T-helper 2 cell (primary cell): Measurements from ENCODE around the gene NDUFS8.
A peak's percentile ranks its signal among the peaks of the same experiment; 100 is the strongest.

Experiments used
- DNase-seq, 5 experiments: peaks; one replicate each; pipeline versions ENCODE4 v3.0.0 to v3.0.0-alpha.2; 2012 to 2022

The NDUFS8 gene

GRCh38 chr11:68016161-68016903 lies 14.1 kb upstream of the NDUFS8 start:
- DNase-seq = no peak

DNA sequence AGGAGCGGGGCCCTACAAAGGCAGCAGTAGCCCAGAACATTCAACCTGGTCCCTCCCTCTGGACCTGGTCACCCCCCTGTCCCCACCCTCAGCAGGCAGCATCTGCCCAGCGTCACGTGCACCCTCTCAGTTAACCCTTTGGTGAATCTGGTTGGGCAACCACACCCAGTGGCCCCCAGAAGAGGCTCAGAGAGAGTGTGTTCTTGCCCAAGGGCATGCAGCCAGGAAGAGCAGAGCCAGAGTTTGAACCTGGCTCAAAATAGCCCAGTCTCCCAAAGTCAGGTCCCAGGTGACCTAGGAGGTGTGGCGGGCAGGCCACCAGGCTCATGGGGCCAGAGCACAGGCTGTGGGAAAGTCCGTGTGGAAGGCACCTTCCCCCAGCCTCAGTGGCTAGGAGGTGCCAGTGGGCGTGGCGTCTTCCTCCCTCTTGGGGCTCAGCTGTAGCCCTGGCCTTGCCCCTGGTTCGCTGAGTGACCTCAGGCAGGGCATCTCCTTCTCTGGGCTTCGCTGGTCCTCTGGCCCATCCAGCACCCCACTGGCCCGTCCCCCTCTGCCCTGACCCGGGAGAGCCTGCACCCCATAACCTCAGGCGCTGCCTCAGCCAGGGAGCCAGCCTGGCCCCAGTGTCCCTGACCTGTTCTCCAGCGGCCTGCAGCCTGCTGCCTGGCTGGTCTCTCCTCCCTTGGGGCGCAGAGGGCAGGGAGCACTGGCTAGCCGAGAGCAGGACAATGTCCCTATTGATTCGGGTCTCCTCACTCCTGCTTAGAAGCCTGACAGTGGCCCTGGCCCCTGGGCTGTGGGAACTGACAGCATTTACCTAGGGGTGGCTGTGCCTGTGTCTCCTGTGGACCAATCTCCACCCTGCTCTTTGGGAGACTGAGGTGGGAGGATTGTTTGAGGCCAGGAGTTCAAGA lies 13.3 kb upstream of the NDUFS8 start:
- DNase-seq = no peak

DNA sequence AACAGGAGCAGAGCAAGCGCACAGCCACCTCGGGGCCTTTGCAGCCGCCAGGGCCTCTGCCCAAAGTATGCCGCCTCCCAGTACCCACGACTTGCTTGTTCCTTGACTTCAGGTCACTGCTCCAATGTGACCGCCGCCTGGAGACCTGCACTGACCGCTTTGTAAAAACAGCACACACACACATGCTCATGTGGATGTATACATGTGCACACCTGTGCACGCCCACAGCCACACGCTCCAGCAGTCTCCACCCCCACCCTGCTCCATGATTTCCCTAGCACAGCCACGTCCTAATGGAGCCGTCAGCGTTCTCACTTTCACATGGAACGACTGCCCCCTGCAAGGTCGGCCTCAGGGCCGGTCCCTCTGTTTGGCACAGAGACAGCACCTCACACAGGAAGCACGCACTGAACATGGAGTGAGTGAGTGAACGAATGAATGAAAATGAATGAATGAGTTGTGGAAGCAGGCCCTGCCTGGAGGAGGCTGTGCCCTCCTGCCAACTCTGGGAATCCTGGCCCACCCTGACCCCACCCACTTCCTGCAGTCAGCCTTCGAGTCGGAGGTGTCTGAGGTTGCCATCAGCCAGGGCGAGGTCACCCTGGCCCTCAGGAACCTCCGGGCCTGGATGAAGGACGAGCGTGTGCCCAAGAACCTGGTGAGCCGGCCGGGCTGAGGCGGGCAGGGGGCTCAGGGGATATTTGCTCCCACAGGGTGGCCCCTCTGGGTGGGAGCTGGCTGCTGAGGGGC lies 12.3 kb upstream of the NDUFS8 start:
- DNase-seq = no peak

- no peak for DNase-seq
Measured at GRCh38 chr11:68018730-68019190, 11.7 kb upstream of the NDUFS8 start.

DNA sequence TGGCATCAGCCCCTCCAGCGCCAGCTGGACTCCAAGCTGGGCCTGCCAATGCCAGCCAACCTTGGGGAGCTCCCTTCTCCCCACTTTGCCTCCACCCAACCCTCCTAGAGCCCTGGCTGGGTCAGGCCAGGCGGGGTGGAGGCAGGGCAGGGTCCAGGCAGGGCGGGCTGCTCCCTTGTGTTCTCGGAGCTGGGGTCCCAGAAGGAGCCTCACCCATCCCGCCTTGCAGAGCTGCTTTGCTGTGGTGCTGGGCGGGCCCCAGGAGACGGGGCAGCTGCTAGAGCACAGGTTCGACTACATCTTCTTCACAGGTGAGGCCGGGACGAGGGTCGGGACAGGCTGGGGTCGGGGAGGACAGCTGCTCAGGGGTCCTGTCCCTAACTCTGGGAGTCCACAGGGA lies 11.0 kb upstream of the NDUFS8 start:
- DNase-seq = no peak

- no peak for DNase-seq
Measured at GRCh38 chr11:68020575-68020974, 9.9 kb upstream of the NDUFS8 start.

DNA sequence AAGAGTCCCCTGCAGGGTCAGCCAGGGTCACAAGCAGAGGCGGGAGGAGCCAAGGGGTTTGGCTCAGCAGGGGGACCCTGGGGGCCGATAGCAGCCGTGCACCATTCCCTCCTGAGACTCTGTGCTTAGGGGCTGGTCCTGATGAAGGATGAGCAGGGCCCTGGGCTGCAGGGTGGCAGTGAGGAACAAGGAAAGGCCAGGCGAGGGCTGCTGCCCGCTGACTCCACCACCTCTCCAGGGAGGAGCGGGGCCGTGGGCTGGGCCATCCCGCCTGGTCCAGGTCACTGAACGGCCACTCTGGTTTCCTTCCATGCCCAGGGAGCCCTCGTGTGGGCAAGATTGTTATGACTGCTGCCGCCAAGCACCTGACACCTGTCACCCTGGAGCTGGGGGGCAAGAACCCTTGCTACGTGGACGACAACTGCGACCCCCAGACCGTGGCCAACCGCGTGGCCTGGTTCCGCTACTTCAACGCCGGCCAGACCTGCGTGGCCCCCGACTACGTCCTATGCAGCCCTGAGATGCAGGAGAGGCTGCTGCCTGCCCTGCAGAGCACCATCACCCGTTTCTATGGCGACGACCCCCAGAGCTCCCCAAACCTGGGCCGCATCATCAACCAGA lies 9.2 kb upstream of the NDUFS8 start:
- DNase-seq = no peak

- DNase-seq = no peak
Measured at GRCh38 chr11:68022531-68022930, 8.0 kb upstream of the NDUFS8 start.

GRCh38 chr11:68024508-68024907 lies 6.0 kb upstream of the NDUFS8 start:
- DNase-seq = no peak

DNA sequence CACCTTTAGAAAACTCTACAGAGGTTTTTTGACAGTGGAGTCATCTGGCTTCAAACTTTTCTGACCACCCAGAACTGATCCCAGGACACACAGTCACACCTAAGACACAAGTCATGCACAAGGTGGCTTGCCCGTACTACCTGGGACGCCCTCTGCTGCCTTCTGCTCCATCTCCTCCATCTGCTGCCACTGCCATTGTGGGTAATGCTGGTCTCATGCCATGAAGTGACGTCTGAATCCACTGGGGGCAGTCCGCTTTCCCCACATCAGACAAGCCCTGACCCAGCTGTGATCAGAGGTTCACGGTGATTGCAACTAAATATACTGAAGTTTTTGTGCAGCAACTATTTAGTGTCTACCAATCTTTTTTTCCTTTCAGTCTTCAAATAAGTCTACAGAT lies 5.4 kb upstream of the NDUFS8 start:
- peak in 1 of 5 experiments; percentile 49 for DNase-seq

DNA sequence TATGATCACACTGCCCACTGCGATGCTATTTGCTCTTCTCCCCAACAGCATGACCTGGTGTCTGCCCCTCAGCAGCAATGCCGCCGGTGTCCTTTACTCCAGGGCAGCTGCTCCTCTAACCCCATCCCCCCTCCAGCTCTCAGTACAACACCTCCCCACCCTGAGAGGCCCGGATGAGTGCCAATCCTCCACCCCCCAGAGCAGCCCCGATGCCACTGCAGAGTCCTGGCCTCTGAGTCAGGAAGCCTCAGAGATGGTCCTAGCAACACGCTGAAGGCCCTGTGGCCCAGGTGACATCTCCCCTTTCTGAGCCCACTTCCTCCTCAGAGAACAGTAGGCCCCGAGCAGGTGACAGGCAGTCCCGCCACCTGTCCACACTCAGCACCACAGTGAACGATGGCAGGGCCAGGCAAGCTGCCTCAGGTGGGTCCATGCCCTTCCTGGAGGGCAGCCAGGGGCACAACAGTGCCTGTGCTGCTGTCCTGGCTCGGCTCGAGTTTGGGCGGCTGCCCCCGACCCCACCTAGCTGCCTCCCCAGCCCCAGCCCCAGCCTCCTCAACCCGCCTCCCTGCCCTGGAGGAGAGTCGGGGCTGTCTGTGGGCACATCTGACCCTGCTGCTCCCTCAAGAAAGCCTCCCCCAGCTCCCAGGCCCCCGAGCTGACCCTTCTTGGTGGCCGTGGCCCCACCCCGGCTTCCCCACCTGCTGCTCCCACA lies 3.9 kb upstream of the NDUFS8 start:
- DNase-seq = no peak

DNA sequence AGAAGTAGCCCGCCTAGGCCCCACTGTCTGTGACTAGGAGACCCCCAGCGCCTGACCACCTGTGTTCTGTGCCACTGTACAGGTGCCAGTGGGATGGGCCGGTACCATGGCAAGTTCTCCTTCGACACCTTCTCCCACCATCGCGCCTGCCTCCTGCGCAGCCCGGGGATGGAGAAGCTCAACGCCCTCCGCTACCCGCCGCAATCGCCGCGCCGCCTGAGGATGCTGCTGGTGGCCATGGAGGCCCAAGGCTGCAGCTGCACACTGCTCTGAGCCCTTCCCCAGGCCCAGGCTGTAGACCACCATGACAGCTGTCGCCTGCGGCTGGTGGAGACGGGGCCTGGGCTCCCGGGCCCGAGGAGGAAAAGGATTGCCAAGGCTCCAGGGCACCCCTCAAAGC lies 2.8 kb upstream of the NDUFS8 start:
- DNase-seq = no peak

DNA sequence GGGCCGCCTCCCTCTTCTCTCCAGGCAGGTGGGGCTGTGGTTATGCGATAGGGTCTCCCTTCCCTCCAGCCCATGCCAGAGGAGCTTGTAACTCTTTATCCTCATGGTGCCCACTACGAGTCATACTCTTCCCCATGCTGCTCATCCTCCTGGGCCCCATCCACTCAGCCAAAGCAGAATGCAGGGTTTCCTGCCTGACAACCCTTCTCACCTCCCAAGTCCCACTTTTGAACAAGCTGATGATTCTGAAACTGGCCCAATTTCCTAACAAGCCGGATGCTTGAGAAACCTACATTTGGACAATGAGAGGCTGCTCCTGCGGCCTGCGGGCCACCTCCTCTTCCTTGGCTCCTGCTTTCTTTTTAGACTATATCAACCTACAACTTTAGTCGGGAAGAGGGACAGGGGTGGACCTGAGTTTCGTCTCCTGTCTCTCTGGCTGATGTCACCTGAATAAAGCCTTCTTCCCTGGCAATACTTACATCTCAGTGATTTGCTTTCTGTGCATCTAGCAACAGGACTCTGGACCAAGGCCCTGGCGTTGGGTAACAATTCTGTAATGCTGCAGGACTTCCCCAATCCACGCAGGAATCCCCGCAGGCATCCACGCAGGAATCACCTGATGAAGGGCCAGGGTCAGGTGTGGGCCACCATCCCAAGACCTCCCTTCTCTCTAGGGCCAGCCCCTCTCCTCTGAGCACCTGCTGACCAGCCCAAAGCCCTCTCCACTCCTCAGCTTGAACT lies 1.5 kb upstream of the NDUFS8 start:
- DNase-seq = no peak

- peak in 1 of 5 experiments; percentile 39 for DNase-seq
Measured at GRCh38 chr11:68031144-68031464, 623 bp downstream of the NDUFS8 start.

DNA sequence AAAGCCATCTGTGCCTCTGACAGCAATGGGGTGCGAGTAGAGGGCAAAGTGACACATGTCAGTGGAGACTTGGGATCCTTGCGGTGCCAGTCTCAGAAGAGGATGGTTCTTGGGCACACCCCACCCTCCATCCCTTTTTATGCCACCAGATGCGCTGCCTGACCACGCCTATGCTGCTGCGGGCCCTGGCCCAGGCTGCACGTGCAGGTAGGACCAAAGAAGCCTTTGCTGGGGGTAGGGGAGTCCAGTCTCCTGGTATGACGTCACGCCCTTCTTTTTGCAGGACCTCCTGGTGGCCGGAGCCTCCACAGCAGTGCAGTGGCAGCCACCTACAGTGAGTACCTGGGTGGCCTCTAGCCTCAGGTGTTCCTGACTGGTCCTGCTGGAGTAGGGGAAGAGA lies 1.5 kb downstream of the NDUFS8 start:
- no peak for DNase-seq

DNA sequence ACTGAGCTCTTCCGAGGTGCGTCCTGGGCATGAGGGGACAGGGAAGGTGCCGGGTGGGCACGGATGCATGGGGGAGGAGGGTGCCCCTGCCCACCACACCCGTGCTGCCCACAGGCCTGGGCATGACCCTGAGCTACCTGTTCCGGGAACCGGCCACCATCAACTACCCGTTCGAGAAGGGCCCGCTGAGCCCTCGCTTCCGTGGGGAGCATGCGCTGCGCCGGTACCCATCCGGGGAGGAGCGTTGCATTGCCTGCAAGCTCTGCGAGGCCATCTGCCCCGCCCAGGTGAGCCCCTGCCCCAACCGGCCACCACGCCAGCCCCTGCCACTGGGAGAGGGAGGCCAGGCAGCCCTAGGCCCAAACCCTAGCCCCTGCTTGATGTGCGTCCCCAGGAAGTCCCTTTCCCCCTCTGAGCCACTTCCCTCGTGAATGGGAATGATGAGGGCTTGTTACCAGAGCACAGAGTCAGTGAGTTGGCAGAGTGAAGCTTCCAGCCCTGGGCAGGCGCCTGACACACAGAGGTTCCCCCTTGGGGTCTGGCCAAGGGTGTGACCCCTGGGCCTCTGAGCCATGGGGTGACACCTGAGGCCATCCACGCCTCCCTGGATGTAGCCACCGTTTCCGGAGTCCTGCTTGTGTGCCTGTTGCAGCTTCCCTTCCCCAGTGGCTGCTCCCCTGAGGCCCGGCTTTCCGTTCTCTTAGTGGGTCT lies 2.7 kb downstream of the NDUFS8 start:
- DNase-seq = no peak

DNA sequence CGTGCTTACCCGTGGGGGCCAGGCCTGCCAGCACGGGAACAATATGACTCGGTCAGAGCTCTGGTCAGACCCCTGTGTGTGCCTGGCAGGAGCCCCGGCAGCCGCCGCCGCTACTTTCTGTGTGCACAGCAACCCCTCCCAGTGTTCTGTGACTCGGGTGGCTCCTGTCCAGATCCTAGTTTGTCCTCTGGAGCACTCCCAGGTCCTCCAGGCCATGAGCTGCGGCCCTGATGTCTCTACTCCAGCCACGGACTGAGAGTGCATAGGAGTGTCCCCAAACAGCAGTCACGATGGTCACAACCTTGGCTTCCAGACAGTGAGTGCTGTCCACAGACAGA lies 3.2 kb downstream of the NDUFS8 start:
- DNase-seq = no peak

DNA sequence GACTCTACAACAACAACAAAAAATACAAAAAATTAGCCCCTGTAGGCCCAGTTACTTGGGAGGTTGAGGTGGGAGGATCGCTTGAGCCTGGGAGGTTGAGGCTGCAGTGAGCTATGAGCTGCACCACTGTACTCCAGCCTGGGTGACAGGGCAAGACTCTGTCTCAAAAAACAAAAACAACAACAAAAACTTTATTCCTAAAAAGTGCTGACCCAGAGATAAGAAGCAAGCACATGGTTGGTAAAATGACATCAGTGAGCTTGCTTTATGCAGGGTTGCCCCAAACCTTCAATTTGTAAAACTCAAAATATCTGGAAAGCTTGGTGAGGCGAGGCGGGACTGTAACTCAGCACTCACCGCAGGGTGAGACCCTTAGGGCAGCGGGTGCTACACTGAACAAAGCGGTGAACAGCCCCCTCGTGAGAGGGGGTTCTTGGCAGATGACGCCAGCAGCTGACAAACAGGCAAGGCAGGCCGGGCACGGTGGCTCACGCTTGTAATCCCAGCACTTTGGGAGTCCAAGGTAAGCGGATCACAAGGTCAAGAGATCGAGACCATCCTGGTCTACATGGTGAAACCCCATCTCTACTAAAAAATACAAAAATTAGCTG lies 4.9 kb downstream of the NDUFS8 start:
- no peak for DNase-seq

DNA sequence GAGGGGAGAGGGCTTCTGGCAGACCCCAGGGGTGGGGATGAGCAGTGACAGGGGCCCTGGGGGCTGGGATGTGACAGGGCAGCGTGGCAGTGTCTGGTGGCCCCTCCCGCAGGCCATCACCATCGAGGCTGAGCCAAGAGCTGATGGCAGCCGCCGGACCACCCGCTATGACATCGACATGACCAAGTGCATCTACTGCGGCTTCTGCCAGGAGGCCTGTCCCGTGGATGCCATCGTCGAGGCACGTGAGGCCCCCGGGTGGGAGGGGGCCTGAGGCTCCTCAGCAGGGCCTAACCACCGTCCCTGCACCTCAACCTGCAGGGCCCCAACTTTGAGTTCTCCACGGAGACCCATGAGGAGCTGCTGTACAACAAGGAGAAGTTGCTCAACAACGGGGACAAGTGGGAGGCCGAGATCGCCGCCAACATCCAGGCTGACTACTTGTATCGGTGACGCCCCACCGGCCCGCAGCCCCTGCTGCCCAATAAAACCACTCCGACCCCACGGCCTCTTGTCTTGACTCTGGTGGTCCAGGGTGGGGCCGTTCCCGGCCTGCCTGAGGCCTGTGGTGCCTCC lies 5.7 kb downstream of the NDUFS8 start:
- no peak for DNase-seq

GRCh38 chr11:68036717-68037239 lies 6.3 kb downstream of the NDUFS8 start:
- peak in 1 of 5 experiments; percentile 62 for DNase-seq
